MM.1S (cell line): ENCODE results near the gene GNRH2.

Source experiments
- CTCF ChIP-seq: fragments of 300-600 bp; sonication (generic); IDR thresholded peaks from 2 replicates; pipeline ENCODE4 v1.5.1; 2016; ENCODE audit warnings: antibody characterized with exemption, low read length, mixed read lengths
- EZH2 ChIP-seq: fragments of 300-600 bp; sonication (generic); optimal IDR thresholded peaks from 2 replicates; pipeline ENCODE3; 2017; ENCODE audit warnings: low read depth, mild to moderate bottlenecking, antibody characterized with exemption, low read length, mixed read lengths

GRCh38 chr20:3082306-3082951 is 39.0 kb downstream of the GNRH2 start:
- TF ChIP-seq CTCF, result no peak
- no peak for TF ChIP-seq EZH2
